ENCODE measurements around the gene SRF. TPM values are rescaled to one million over a fixed set of nuclear protein-coding genes. Genes with fewer than 3 reads are reported as not detected.
A peak's percentile ranks its signal among the peaks of the same experiment; 100 is the strongest.

The SRF gene
- total RNA-seq, 1 donor from 2014 or later, result 20.7 TPM

DNA sequence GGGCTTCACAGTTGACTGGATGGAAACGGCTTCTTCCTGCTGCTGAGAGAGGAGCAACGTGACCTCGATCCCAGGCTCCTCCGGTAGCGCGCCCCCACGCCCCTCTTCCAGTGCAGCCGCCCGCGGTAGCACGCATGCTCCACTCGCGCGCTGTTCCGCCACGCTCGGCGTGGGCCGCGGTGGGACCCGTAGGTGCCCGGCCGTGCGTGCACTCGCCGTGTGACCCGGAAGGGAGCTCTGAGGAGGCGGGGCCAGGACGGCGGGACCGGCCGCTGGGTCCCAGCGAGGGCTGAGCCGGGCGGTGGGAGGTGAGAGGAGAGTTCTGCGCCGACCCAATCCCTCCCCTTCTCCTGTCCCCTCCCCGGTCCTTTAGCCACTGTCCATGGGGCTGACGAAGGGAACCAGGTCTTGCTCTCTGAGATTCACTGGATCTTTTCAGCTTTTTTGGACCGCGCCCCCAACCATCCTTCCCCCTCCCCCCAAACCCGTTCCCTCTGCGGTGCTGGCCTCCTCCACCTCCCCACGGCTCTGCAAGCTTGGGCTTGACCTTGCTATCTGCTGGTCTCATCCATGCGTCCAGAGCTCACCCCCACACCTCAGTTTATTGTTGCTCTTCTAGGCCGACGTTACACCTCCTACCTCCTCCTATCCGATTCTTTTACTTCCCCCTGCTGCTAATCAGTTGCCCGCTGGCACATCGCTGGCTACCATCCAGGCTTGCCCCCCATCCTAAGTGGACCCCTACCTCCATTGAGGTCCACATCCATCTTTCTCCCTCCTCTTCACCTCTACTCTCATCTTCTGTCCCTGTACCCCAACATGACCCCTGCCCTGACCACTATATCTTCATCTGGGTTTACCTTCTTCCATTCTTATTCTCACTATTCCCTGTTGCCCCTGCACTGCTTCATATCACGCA, 11.1 kb downstream of the SRF start, which contains the start of gene CUL9:
Gene CUL9 (plus strand): TSS at position 255 of the 919 bp plus-strand sequence. CDS start 2,115 bp downstream, outside the sequence.
- peak within 1 kb of the TSS; percentile 71 for H3K27ac Mint-ChIP-seq (ENCODE audit: unreplicated experiment)
- peaks cover 13% of the 10 kb centered on the region for H3K27me3 Mint-ChIP-seq (ENCODE audit: unreplicated experiment)
- peaks cover 2% of the 10 kb centered on the region for H3K9me3 Mint-ChIP-seq (ENCODE audit: unreplicated experiment)
- TF ChIP-seq, protein P1, sequence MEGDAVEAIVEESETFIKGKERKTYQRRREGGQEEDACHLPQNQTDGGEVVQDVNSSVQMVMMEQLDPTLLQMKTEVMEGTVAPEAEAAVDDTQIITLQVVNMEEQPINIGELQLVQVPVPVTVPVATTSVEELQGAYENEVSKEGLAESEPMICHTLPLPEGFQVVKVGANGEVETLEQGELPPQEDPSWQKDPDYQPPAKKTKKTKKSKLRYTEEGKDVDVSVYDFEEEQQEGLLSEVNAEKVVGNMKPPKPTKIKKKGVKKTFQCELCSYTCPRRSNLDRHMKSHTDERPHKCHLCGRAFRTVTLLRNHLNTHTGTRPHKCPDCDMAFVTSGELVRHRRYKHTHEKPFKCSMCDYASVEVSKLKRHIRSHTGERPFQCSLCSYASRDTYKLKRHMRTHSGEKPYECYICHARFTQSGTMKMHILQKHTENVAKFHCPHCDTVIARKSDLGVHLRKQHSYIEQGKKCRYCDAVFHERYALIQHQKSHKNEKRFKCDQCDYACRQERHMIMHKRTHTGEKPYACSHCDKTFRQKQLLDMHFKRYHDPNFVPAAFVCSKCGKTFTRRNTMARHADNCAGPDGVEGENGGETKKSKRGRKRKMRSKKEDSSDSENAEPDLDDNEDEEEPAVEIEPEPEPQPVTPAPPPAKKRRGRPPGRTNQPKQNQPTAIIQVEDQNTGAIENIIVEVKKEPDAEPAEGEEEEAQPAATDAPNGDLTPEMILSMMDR (IDR thresholded peaks at IDR 0.05; ENCODE audit: partially characterized antibody, unreplicated experiment), result no peak
- DNase-seq, result peak; percentile 77
- peaks cover 11% of the 10 kb centered on the region for H3K36me3 Mint-ChIP-seq (ENCODE audit: unreplicated experiment)
- H3K4me3 Mint-ChIP-seq (ENCODE audit: unreplicated experiment), result peak within 1 kb of the TSS; percentile 96
- H3K4me1 Mint-ChIP-seq (ENCODE audit: low read depth, unreplicated experiment), result peaks cover 13% of the 10 kb centered on the region

- Mint-ChIP-seq H3K4me1 (ENCODE audit: low read depth, unreplicated experiment) (peaks cover 13% of the 10 kb centered on the region), H3K4me3 (ENCODE audit: unreplicated experiment) (peak overlapping the region; percentile 96), H3K36me3 (ENCODE audit: unreplicated experiment) (peaks cover 11% of the 10 kb centered on the region), H3K27me3 (ENCODE audit: unreplicated experiment) (peaks cover 12% of the 10 kb centered on the region), H3K9me3 (ENCODE audit: unreplicated experiment) (peaks cover 2% of the 10 kb centered on the region), H3K27ac (ENCODE audit: unreplicated experiment) (no peak overlapping the region)
- TF ChIP-seq, protein P1 (IDR thresholded peaks at IDR 0.05; ENCODE audit: partially characterized antibody, unreplicated experiment), result no peak
- no peak for DNase-seq
Measured at GRCh38 chr6:43183441-43183840, 12.4 kb downstream of the SRF start.

DNA sequence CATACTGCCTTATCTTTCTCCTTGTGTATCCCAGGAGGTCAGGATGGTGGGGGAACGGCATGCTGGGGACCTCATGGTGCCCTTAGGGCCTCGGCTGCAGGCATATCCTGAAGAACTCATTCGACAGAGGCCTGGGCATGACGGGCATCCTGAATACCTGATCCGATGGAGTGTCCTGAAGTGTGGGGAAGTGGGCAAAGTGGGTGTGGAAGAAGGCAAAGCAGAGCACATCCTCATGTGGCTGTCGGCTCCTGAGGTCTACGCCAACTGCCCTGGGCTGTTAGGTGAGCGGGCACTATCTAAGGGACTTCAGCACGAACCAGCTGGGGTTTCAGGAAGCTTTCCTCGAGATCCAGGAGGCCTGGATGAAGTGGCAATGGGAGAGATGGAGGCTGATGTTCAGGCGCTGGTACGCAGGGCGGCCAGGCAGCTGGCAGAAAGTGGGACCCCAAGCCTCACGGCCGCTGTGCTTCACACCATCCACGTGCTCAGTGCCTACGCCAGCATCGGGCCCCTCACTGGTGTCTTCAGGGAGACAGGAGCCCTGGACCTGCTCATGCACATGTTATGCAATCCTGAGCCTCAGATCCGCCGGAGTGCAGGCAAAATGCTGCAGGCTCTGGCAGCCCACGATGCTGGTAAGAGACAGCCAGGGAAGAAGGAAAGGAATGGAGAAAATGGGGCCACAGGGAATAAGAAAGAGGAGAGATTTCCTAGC, 13.4 kb downstream of the SRF start:
- DNase-seq, result no peak
- Mint-ChIP-seq H3K4me1 (ENCODE audit: low read depth, unreplicated experiment) (peaks cover 13% of the 10 kb centered on the region), H3K27me3 (ENCODE audit: unreplicated experiment) (peaks cover 12% of the 10 kb centered on the region), H3K36me3 (ENCODE audit: unreplicated experiment) (peaks cover 11% of the 10 kb centered on the region), H3K27ac (ENCODE audit: unreplicated experiment) (peak overlapping the region; percentile 11), H3K4me3 (ENCODE audit: unreplicated experiment) (no peak overlapping the region), H3K9me3 (ENCODE audit: unreplicated experiment) (peaks cover 2% of the 10 kb centered on the region)
- TF ChIP-seq, protein P1 (IDR thresholded peaks at IDR 0.05; ENCODE audit: partially characterized antibody, unreplicated experiment), result no peak

GRCh38 chr6:43185391-43185985, 14.4 kb downstream of the SRF start:
- peaks cover 12% of the 10 kb centered on the region for H3K27me3 Mint-ChIP-seq (ENCODE audit: unreplicated experiment)

More at GRCh38 chr6:43185391-43185985, 14.4 kb downstream of the SRF start:
- Mint-ChIP-seq H3K27ac (ENCODE audit: unreplicated experiment) (no peak overlapping the region), H3K4me3 (ENCODE audit: unreplicated experiment) (no peak overlapping the region), H3K4me1 (ENCODE audit: low read depth, unreplicated experiment) (peaks cover 13% of the 10 kb centered on the region), H3K9me3 (ENCODE audit: unreplicated experiment) (peaks cover 2% of the 10 kb centered on the region), H3K36me3 (ENCODE audit: unreplicated experiment) (peaks cover 11% of the 10 kb centered on the region)
- no peak for DNase-seq
- TF ChIP-seq, protein P1 (IDR thresholded peaks at IDR 0.05; ENCODE audit: partially characterized antibody, unreplicated experiment), result no peak

Data from glutamatergic neuron (in vitro differentiated cells).